Activated CD8-positive, alpha-beta memory T cell treated with anti-CD3 and anti-CD28 coated beads, Interleukin-2, amount 50 U/mL, for 24 hours (primary cell): Measurements from ENCODE around the gene C8A.

Source experiments
- DNase-seq: peaks from one replicate; pipeline ENCODE4 v3.0.0-alpha.2; 2020; ENCODE audit errors: extremely low read depth

C8A gene

DNA sequence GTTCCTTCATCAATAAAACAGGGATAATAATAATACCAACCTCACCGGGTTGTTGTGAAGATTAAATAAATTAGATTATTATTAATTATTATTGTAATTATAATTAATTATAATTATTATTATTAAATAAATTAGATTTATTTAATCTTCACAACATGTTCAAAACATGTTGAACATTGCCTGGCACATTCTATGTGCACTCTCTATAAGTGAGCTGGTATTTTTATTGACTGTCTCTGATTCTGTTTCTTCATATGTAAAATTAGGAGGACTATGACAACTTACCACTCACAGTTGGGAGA is 112.1 kb downstream of the C8A start:
- no peak for DNase-seq

DNA sequence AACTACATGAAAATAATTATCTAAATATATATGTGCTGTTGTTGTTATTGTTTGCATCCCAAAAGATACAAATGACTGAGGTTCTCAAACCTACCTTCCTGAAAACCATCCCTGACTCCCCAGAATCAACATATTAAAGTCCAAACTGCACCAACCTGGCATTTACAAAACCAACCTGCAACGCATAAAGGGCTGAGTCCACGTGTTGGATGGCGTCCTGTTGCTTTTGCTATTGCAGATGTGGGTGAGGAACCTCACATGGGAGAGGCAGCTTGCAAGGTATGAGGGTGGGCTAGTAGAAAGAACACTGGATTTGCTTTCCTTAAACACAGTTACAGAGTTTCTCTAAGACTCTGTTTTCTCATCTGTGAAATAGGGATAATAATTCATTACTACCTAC is 112.8 kb downstream of the C8A start:
- DNase-seq: no peak
